ENCODE results near the gene MCUB.
"Not testable (repeated sequence)": the region's sequence is repeated elsewhere in the genome, so short reads cannot be mapped to it uniquely, and the experiment has no call there.

The MCUB gene

DNA sequence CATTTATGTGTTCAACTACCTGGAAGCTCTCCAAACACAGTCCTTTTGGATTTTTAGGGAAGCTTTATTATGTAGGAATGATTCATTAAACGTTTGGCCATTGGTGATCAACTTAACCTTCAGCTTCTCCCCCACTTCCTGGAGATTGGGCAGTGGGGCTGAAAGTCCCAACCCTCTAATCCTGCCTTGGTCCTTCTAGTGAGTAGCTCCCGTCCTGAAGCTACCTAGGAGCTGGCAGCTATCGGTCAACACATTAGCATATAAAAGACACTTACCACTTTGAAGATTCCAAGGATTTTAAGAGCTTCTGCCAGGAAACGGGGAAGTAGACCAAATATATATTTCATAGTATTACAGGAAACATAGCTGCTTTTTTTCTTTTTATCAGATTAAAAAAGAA, 69.7 kb downstream of the MCUB start:
- DNase-seq (ENCODE audit: low read depth), result no peak

DNA sequence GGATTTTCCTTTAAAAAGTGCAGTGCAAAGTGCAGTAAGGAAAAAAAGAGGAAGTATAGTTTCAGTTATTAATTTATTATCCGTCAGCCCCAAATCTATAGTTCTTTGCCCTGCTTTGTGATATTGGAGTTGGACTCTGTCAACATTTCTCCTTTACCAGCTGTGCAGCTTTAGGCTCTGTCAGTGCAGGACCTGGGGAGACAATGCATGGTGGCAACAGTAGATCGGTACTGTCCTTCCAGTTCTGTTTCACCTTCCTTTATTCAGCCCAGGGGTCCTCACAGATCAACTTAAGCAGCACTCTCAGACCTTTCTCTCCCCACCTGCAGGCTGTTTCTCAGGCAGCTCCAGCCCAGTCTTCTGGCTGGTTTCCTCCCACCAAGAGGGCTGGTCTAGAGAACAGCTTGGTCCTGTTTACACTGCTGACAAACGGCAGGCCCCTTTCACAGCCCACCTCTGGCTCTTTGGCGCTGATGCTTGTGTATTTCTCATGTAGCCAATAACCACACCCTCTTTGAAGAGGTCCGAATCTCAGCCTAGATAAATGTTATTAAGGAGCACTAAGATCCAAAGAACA, 71.6 kb downstream of the MCUB start:
- DNase-seq (ENCODE audit: low read depth), result no peak

- no peak for DNase-seq (ENCODE audit: low read depth)
Observed at GRCh38 chr4:109640644-109641043, 80.6 kb downstream of the MCUB start.

- DNase-seq (ENCODE audit: low read depth), result no peak
Observed at GRCh38 chr4:109645874-109646710, 86.0 kb downstream of the MCUB start.

- DNase-seq (ENCODE audit: low read depth), result no peak
Observed at GRCh38 chr4:109648266-109648996, 88.4 kb downstream of the MCUB start.

DNA sequence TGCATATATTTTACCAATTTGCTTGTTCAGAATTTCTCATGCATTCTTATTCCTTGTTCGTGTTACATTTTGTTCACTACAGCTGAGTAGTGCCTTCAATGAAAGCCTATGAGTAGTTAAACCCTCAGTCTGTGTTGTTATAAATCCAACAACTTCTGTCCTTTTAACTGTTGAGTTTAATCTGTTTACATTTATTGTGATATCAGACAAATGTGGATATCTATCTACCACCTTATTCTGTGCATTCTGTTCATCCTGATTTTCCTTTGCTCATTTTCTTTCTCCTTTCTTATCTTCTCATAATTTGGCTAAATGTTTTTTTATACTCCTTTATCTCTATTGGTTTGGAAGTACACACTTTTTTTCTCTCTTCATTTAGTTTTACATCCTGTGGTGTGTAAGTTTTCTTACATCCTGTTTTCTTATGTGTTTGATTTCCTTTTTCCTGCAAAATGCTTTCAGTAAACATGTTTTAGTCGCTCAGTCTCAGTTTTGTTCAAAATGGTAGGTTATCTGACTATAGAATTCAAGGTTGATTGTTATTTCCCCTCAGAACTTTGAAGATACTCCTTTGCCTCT, 89.0 kb downstream of the MCUB start:
- DNase-seq (ENCODE audit: low read depth), result no peak

DNA sequence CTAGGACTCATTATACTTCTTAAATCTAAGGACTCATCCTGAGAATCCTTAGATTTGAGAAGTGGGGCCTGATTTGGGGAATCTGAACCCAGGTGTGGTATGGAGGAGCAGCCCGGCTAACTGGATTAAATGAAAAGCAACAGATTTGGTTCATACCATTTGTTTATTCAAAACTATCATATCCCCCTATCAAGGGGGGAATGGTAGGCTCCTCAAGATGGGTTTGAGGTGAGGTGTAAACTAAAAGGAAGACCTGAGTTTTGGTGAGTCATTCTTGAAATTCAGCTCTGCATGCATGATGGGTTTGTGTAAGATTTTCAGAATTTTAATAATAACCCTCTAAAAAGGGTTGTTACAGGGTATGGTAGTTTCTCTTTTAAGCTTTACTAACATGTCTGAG, 89.8 kb downstream of the MCUB start:
- DNase-seq (ENCODE audit: low read depth), result no peak

- DNase-seq (ENCODE audit: low read depth), result no peak
Observed at GRCh38 chr4:109655396-109655795, 95.3 kb downstream of the MCUB start.

GRCh38 chr4:109657854-109658418, 97.9 kb downstream of the MCUB start:
- DNase-seq (ENCODE audit: low read depth), result no peak

GRCh38 chr4:109658871-109659410, 98.9 kb downstream of the MCUB start:
- DNase-seq (ENCODE audit: low read depth), result no peak

- no peak for DNase-seq (ENCODE audit: low read depth)
Observed at GRCh38 chr4:109662116-109662515, 102.1 kb downstream of the MCUB start.

DNA sequence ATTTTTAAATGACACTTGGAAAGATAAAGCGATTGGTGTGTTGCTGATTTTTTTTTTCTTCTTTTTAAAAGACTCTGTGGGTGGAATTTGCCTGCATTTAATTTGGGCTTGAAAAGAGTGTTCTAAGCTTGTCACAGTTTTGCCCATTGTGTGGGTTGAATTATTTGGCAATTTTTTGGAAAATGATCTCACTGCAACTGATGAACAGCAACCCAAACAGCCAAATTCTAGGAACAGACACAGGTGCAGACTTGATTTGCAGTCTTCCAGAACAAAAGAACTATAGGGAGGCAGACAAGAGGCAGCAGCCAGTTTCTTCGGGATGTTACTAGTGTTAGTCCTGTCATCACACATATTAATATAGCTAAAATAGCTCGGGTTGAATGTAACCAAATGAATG, 102.7 kb downstream of the MCUB start:
- no peak for DNase-seq (ENCODE audit: low read depth)

GRCh38 chr4:109665783-109666485, 105.9 kb downstream of the MCUB start:
- DNase-seq (ENCODE audit: low read depth), result no peak

GRCh38 chr4:109671350-109671749, 111.3 kb downstream of the MCUB start:
- DNase-seq (ENCODE audit: low read depth), result no peak

DNA sequence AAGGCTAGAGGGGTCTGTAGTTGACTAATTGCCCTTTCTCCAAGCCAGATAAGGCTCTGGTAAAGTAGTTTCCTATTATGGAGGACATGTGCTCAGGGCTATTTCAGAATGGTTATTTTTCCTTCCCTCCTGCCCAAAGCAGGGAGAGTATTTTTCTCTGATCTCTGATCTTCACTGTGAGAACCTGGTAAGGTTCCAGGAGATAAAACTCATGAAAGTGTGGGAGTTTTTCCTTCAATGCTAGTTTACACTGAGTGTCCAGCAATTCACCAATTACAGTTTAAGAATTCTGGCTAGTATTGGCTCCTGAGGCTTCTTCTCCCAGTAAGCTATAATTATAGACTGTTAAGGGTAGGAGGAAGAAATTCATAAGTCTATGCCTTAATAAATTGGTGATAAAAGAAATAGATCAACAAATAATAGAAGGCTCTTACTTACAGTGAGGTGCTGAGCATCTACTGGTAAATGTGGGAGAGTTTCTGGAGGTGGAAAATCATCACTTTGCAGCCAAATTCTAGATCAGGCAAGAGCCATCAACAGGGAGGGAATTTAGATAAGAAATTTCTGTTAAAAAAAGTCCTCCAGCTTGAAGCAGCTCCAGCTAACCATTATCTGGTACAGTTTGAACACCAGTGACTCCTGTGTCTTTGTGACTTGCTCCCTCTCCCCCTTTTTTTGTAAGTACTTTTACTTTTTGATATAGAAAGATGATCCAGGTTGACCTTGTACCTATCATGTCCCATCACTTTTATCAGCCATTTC, 112.3 kb downstream of the MCUB start:
- DNase-seq (ENCODE audit: low read depth), result no peak

GRCh38 chr4:109673303-109673702, 113.3 kb downstream of the MCUB start:
- DNase-seq (ENCODE audit: low read depth), result no peak

- no peak for DNase-seq (ENCODE audit: low read depth)
Observed at GRCh38 chr4:109675181-109675580, 115.1 kb downstream of the MCUB start.

DNA sequence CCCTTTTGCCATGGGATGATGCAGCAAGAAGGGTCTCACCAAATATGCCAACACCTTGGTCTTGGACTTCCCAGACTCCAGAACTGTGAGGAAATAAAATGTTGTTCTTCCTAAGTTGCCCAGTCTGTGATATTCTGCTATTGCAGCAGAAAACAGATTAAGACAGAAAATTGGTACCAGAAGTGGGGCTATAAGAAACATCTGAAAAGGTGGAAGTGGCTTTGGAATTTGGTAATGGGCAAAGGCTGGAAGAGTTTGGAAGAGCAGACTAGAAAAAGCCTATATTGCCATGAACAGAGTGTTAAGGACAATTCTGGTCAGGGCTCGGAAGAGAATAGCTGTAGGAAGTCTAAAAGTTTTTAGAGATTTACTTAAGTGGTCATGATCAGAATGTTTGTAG, 115.8 kb downstream of the MCUB start:
- DNase-seq (ENCODE audit: low read depth), result no peak

DNA sequence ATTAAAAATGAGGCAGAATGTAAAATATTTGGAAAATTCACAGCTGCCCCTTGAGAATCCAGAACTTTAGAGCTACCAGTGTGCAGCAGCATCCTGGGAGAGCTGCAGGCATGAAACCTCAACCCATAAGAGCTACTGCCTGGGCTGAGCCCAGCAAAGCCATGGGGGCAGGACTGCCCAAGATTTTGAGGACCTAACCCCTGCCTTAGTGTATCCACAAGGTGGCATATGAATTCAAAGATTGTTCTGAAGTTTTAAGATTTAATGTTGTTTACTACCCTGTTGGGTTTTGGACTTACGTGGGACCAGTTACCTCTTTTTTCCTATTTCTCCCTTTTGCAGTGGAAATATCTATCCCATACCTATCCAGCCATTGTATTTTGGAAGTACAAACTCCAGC, 116.8 kb downstream of the MCUB start:
- DNase-seq (ENCODE audit: low read depth), result no peak

- DNase-seq (ENCODE audit: low read depth), result not testable (repeated sequence)
Observed at GRCh38 chr4:109678472-109678871, 118.4 kb downstream of the MCUB start.

- DNase-seq (ENCODE audit: low read depth), result not testable (repeated sequence)
Observed at GRCh38 chr4:109678925-109679324, 118.9 kb downstream of the MCUB start.

All from T-helper 22 cell (primary cell).